NCI-H774 (cell line): Measurements from ENCODE around the gene LPCAT1.
"Not testable (repeated sequence)": the region's sequence is repeated elsewhere in the genome, so short reads cannot be mapped to it uniquely, and the experiment has no call there.

Source experiments
- DNase-seq: peaks from one replicate; lab custom pipeline; 2025; lab: John Stamatoyannopoulos, UW

LPCAT1 gene

GRCh38 chr5:1442222-1443145, 81.3 kb downstream of the LPCAT1 start:
- no peak for DNase-seq

- no peak for DNase-seq
Observed at GRCh38 chr5:1441166-1441865, 82.4 kb downstream of the LPCAT1 start.

- DNase-seq = no peak
Observed at GRCh38 chr5:1440098-1440493, 83.7 kb downstream of the LPCAT1 start.

- no peak for DNase-seq
Observed at GRCh38 chr5:1439388-1440097, 84.2 kb downstream of the LPCAT1 start.

GRCh38 chr5:1438871-1439270, 84.9 kb downstream of the LPCAT1 start:
- no peak for DNase-seq

GRCh38 chr5:1437876-1438559, 85.7 kb downstream of the LPCAT1 start:
- no peak for DNase-seq

GRCh38 chr5:1437226-1437829, 86.4 kb downstream of the LPCAT1 start:
- DNase-seq = peak; percentile 27

GRCh38 chr5:1436681-1437080, 87.1 kb downstream of the LPCAT1 start:
- DNase-seq = no peak

GRCh38 chr5:1436036-1436435, 87.7 kb downstream of the LPCAT1 start:
- no peak for DNase-seq

- DNase-seq = no peak
Observed at GRCh38 chr5:1435369-1435768, 88.4 kb downstream of the LPCAT1 start.

GRCh38 chr5:1432296-1432695, 91.5 kb downstream of the LPCAT1 start:
- no peak for DNase-seq

- no peak for DNase-seq
Observed at GRCh38 chr5:1431896-1432295, 91.9 kb downstream of the LPCAT1 start.

- DNase-seq = no peak
Observed at GRCh38 chr5:1431021-1431811, 92.5 kb downstream of the LPCAT1 start.

- DNase-seq = no peak
Observed at GRCh38 chr5:1430121-1430795, 93.5 kb downstream of the LPCAT1 start.

- DNase-seq = no peak
Observed at GRCh38 chr5:1429496-1429895, 94.3 kb downstream of the LPCAT1 start.

- DNase-seq = no peak
Observed at GRCh38 chr5:1429066-1429465, 94.7 kb downstream of the LPCAT1 start.

- no peak for DNase-seq
Observed at GRCh38 chr5:1428107-1428506, 95.7 kb downstream of the LPCAT1 start.

- no peak for DNase-seq
Observed at GRCh38 chr5:1424716-1425115, 99.0 kb downstream of the LPCAT1 start.

GRCh38 chr5:1423901-1424603, 99.7 kb downstream of the LPCAT1 start:
- DNase-seq = no peak

GRCh38 chr5:1422522-1422921, 101.2 kb downstream of the LPCAT1 start:
- DNase-seq = not testable (repeated sequence)
